Loucy (cell line): ENCODE results near the gene FDPS.

ENCODE experiments used
- EZH2phosphoT487 ChIP-seq: fragments of 200-600 bp; IDR thresholded peaks from 2 replicates; pipeline ENCODE4 v1.6.1; 2018; ENCODE audit warnings: antibody characterized with exemption, mild to moderate bottlenecking, moderate library complexity, borderline replicate concordance
- TF ChIP-seq, protein P1 (sequence below): fragments of 200-600 bp; sonication (generic); conservative IDR thresholded peaks from 2 replicates; pipeline ENCODE4 v1.5.1; 2014; ENCODE audit warnings: mild to moderate bottlenecking, antibody characterized with exemption, low read length

DNA sequence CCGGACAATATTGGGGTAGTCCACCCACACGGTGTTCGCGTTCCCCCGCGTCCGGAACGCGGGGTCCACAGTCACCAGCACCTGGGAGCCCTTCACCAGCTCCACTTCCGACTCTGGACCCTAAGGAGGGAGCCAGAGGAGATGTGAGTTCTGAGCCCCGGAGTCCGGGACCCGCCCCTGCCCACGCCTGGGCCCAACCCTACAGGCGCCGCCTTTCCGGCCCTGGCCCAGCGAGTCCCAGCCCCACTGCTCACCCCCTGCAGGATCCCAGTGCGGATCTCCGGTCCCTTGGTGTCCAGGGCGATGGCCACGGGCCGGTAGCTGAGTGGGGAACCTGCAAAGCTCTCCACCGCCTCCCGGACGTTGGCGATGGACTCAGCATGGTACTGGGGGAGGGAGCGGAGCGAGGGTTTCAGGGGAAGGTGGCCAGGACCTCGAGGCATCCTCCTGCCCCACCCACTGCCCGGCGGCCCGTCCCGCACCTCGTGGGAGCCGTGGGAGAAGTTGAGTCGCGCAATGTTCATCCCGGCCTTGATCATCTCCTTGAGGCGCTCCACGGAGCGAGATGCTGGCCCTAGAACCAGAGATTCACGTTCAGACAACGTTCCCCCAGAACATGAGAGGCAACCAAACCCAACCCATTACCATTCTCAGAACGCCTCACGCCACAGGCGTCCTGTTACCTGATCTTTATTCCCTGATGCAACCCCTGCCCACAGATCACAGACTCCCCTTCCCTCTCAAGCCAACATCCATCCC lies 13.3 kb upstream of the FDPS start:
- no peak for TF ChIP-seq EZH2phosphoT487
- TF ChIP-seq, protein P1, sequence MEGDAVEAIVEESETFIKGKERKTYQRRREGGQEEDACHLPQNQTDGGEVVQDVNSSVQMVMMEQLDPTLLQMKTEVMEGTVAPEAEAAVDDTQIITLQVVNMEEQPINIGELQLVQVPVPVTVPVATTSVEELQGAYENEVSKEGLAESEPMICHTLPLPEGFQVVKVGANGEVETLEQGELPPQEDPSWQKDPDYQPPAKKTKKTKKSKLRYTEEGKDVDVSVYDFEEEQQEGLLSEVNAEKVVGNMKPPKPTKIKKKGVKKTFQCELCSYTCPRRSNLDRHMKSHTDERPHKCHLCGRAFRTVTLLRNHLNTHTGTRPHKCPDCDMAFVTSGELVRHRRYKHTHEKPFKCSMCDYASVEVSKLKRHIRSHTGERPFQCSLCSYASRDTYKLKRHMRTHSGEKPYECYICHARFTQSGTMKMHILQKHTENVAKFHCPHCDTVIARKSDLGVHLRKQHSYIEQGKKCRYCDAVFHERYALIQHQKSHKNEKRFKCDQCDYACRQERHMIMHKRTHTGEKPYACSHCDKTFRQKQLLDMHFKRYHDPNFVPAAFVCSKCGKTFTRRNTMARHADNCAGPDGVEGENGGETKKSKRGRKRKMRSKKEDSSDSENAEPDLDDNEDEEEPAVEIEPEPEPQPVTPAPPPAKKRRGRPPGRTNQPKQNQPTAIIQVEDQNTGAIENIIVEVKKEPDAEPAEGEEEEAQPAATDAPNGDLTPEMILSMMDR = no peak
